ENCODE data around the gene H2BK1. TPM values are rescaled to one million over a fixed set of nuclear protein-coding genes. Genes with fewer than 3 reads are reported as not detected.

H2BK1 gene
- total RNA-seq, 3 donors from 2014 or later (not counting 1 experiment from before 2014, with no cell fraction given): 2.5 TPM; not detected in 2

GRCh38 chr7:151243045-151243349, 32.7 kb upstream of the H2BK1 start:
- H3K27ac ChIP-seq (ENCODE audit: low read length): no peak overlapping the region
- H3K27ac Mint-ChIP-seq: peak overlapping the region; percentile 8 to 92
- H3K4me1 ChIP-seq (ENCODE audit: control insufficient read depth, insufficient read depth, low read length): peaks cover 41% of the 10 kb centered on the region
- H3K4me3 ChIP-seq (ENCODE audit: low read length): no peak overlapping the region
- peaks cover 22% of the 10 kb centered on the region for H3K27me3 ChIP-seq (ENCODE audit: control insufficient read depth, insufficient read depth, low read length)
- DNase-seq (no peak), ATAC-seq (no peak)
- H3K4me1 Mint-ChIP-seq: peaks cover 16 to 35% of the 10 kb centered on the region in 2 donors
- 50% methylated on average over 2 of the region's 2 CpGs for WGBS (ENCODE audit: insufficient coverage)
- H3K27me3 Mint-ChIP-seq (ENCODE audit: low read depth in 2 of 2): peaks cover 0 to 16% of the 10 kb centered on the region in 2 donors
- intact Hi-C loops (cut with micrococcal nuclease): no loop called here
- peaks cover 3% of the 10 kb centered on the region for H3K36me3 ChIP-seq (ENCODE audit: control insufficient read depth, insufficient read depth, low read length)
- no peaks in the 10 kb centered on the region for H3K9me3 Mint-ChIP-seq
- no peak overlapping the region for H3K4me3 Mint-ChIP-seq
- no peaks in the 10 kb centered on the region for H3K36me3 Mint-ChIP-seq
- TF ChIP-seq, protein P1, sequence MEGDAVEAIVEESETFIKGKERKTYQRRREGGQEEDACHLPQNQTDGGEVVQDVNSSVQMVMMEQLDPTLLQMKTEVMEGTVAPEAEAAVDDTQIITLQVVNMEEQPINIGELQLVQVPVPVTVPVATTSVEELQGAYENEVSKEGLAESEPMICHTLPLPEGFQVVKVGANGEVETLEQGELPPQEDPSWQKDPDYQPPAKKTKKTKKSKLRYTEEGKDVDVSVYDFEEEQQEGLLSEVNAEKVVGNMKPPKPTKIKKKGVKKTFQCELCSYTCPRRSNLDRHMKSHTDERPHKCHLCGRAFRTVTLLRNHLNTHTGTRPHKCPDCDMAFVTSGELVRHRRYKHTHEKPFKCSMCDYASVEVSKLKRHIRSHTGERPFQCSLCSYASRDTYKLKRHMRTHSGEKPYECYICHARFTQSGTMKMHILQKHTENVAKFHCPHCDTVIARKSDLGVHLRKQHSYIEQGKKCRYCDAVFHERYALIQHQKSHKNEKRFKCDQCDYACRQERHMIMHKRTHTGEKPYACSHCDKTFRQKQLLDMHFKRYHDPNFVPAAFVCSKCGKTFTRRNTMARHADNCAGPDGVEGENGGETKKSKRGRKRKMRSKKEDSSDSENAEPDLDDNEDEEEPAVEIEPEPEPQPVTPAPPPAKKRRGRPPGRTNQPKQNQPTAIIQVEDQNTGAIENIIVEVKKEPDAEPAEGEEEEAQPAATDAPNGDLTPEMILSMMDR (IDR thresholded peaks at IDR 0.05): no peak
- H3K9me3 ChIP-seq (ENCODE audit: control insufficient read depth, insufficient read depth, low read length): no peaks in the 10 kb centered on the region

DNA sequence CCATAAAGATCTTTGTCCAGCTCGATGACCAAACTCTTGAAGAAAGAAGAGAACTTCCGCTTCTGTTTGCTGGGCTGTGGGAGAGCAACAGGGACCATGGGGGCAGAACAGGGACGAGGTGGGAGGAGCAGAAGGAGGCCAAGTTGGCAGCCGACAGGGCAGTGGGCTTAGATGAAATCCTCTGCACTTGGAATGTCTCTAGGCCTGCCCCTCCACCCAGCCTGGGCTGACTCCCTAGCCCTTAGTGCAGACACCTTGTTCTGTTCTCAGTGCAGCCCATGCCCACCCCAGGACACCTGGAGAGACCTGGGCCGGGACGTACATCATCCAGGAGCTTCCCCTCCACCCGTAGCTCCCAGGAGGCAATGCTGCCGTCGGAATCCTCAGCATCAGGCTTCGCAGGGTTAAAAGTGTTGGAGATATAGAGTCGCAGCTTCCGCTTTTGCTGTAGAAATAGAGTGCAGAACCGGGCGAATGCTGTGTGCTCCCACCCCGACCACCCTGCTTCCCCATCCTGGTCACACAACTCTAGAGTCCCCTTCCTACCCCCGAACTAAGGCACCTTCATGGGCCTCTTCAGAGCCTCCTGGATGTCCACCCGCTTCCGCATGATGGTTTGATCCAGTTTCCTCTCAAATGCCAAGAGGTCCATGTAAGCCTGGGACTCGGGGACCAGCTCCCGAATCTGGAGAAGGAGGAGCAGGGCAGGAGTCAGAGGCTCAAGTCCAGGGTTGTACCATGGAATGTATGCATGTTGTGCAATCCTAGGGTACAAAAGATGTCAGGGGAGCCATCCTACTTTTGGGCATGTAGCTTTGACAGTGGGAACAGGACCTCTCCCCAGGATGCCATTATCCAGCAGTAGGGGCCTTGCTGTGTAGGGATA, 32.1 kb upstream of the H2BK1 start:
- Mint-ChIP-seq H3K4me1 (peaks cover 16 to 29% of the 10 kb centered on the region in 2 donors), H3K27ac (no peak overlapping the region), H3K4me3 (no peak overlapping the region), H3K27me3 (ENCODE audit: low read depth in 2 of 2) (peaks cover 0 to 12% of the 10 kb centered on the region in 2 donors), H3K36me3 (no peaks in the 10 kb centered on the region), H3K9me3 (no peaks in the 10 kb centered on the region)
- intact Hi-C loops (cut with micrococcal nuclease): no loop called here
- peaks cover 35% of the 10 kb centered on the region for H3K4me1 ChIP-seq (ENCODE audit: control insufficient read depth, insufficient read depth, low read length)
- TF ChIP-seq, protein P1 (IDR thresholded peaks at IDR 0.05): no peak
- DNase-seq: no peak
- no peaks in the 10 kb centered on the region for H3K9me3 ChIP-seq (ENCODE audit: control insufficient read depth, insufficient read depth, low read length)
- ATAC-seq: no peak
- H3K36me3 ChIP-seq (ENCODE audit: control insufficient read depth, insufficient read depth, low read length): peaks cover 6% of the 10 kb centered on the region
- 79% methylated on average over 20 of the region's 20 CpGs for WGBS (ENCODE audit: insufficient coverage)
- peaks cover 19% of the 10 kb centered on the region for H3K27me3 ChIP-seq (ENCODE audit: control insufficient read depth, insufficient read depth, low read length)
- H3K27ac ChIP-seq (ENCODE audit: low read length): no peak overlapping the region
- H3K4me3 ChIP-seq (ENCODE audit: low read length): no peak overlapping the region

DNA sequence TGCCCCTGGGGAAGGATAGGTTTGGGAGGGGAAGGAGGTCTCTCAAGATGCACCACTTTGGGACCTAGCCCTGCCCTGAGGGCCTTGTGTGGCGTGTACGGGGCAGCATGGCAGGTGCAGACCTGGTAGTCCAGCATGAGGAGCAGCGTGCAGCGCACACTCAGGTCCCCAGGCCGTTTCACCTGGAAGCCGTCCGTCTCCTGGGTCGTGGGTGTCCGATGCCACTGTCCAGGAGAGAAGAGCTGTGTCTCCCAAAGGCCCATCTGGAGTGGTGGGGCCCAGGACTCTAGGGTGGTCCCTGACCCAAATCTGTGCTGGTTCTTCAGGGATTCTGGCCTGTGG, 31.4 kb upstream of the H2BK1 start:
- H3K4me1 Mint-ChIP-seq: peaks cover 19 to 31% of the 10 kb centered on the region in 2 donors
- WGBS (ENCODE audit: insufficient coverage): 96% methylated on average over 9 of the region's 9 CpGs
- H3K36me3 Mint-ChIP-seq: no peaks in the 10 kb centered on the region
- H3K9me3 ChIP-seq (ENCODE audit: control insufficient read depth, insufficient read depth, low read length): no peaks in the 10 kb centered on the region
- no peak overlapping the region for H3K27ac Mint-ChIP-seq
- TF ChIP-seq, protein P1 (IDR thresholded peaks at IDR 0.05): no peak
- ATAC-seq (no peak), DNase-seq (no peak)
- peak overlapping the region; percentile 40 for H3K4me3 Mint-ChIP-seq
- H3K36me3 ChIP-seq (ENCODE audit: control insufficient read depth, insufficient read depth, low read length): peaks cover 8% of the 10 kb centered on the region
- H3K4me1 ChIP-seq (ENCODE audit: control insufficient read depth, insufficient read depth, low read length): peaks cover 32% of the 10 kb centered on the region
- intact Hi-C loops (cut with micrococcal nuclease): no loop called here
- H3K4me3 ChIP-seq (ENCODE audit: low read length): no peak overlapping the region
- H3K9me3 Mint-ChIP-seq: no peaks in the 10 kb centered on the region
- H3K27me3 Mint-ChIP-seq (ENCODE audit: low read depth in 2 of 2): peaks cover 0 to 9% of the 10 kb centered on the region in 2 donors
- H3K27me3 ChIP-seq (ENCODE audit: control insufficient read depth, insufficient read depth, low read length): peaks cover 13% of the 10 kb centered on the region
- no peak overlapping the region for H3K27ac ChIP-seq (ENCODE audit: low read length)

Data from natural killer cell (primary cell).